Thyroid gland (tissue), 4 donors: ENCODE data around the gene CMSS1.

Experiments used
- CTCF ChIP-seq, 6 experiments: fragments of 200-600 bp in 3 of 6; fragments of 450-650 bp in 3 of 6; sonication (generic) in 3 of 6; IDR thresholded peaks; one replicate each; pipeline ENCODE4 v1.5.1; 2016 to 2019; ENCODE audit warnings: antibody characterized with exemption in 6 of 6, mild to moderate bottlenecking in 2 of 6, inconsistent platforms in 1 of 6, moderate library complexity in 1 of 6
- POLR2A ChIP-seq, 2 donors: fragments of 450-650 bp; IDR thresholded peaks; one replicate each; pipeline ENCODE4 v1.6.1; 2017; ENCODE audit warnings: antibody characterized with exemption in 2 of 2, mild to moderate bottlenecking in 2 of 2, moderate library complexity in 1 of 2

- no peak for TF ChIP-seq POLR2A (IDR thresholded peaks at IDR 0.05)
- TF ChIP-seq CTCF (IDR thresholded peaks at IDR 0.05), result no peak
Measured at GRCh38 chr3:100081986-100082692, 264.5 kb downstream of the CMSS1 start.
